ENCODE data around the gene WDFY4. TPM values are rescaled to one million over a fixed set of nuclear protein-coding genes. Genes with fewer than 3 reads are reported as not detected.

WDFY4 gene
- total and polyA plus RNA-seq, 2 donors (not counting 1 experiment from before 2014, with no cell fraction given): 0.06 to 0.66 TPM

GRCh38 chr10:48682265-48682664 lies 2.4 kb upstream of the WDFY4 start:
- Histone ChIP-seq H3K36me3 (ENCODE audit: control insufficient read depth, insufficient read depth, low read length) (no peaks in the 10 kb centered on the region), H3K4me1 (ENCODE audit: control insufficient read depth, extremely low read depth, insufficient read depth, low read length) (no peaks in the 10 kb centered on the region), H3K4me3 (replicated peaks in 1 of 4; ENCODE audit: control extremely low read depth in 1 of 4, insufficient read depth in 1 of 4, low read depth in 3 of 4, low read length in 4 of 4) (no peak overlapping the region), H3K27ac (ENCODE audit: insufficient read depth, low read length) (no peak overlapping the region), H3K9ac (ENCODE audit: insufficient read depth, low read length) (no peak overlapping the region), H3K9me3 (ENCODE audit: control insufficient read depth, insufficient read depth, low read depth, low read length) (no peaks in the 10 kb centered on the region), H3K4me2 (ENCODE audit: extremely low read depth, insufficient read depth, low read length) (no peak overlapping the region), H3K79me2 (ENCODE audit: control insufficient read depth, insufficient read depth, low read length) (no peaks in the 10 kb centered on the region), H3K27me3 (ENCODE audit: control insufficient read depth, insufficient read depth, low read length) (peaks cover 3% of the 10 kb centered on the region), H2AFZ (ENCODE audit: low read length) (no peak overlapping the region), H4K20me1 (ENCODE audit: control insufficient read depth, extremely low read depth, insufficient read depth, low read length) (no peaks in the 10 kb centered on the region)
- TF ChIP-seq EZH2 (IDR thresholded peaks at IDR 0.05; ENCODE audit: low read length, missing control alignments): no peak
- TF ChIP-seq, protein P1, sequence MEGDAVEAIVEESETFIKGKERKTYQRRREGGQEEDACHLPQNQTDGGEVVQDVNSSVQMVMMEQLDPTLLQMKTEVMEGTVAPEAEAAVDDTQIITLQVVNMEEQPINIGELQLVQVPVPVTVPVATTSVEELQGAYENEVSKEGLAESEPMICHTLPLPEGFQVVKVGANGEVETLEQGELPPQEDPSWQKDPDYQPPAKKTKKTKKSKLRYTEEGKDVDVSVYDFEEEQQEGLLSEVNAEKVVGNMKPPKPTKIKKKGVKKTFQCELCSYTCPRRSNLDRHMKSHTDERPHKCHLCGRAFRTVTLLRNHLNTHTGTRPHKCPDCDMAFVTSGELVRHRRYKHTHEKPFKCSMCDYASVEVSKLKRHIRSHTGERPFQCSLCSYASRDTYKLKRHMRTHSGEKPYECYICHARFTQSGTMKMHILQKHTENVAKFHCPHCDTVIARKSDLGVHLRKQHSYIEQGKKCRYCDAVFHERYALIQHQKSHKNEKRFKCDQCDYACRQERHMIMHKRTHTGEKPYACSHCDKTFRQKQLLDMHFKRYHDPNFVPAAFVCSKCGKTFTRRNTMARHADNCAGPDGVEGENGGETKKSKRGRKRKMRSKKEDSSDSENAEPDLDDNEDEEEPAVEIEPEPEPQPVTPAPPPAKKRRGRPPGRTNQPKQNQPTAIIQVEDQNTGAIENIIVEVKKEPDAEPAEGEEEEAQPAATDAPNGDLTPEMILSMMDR (conservative IDR thresholded peaks at IDR 0.05 in 1 of 2, IDR thresholded peaks at IDR 0.05 in 1 of 2; ENCODE audit: low read depth in 1 of 2, low read length in 2 of 2): no peak
- DNase-seq (ENCODE audit: low read depth in 2 of 2): no peak

DNA sequence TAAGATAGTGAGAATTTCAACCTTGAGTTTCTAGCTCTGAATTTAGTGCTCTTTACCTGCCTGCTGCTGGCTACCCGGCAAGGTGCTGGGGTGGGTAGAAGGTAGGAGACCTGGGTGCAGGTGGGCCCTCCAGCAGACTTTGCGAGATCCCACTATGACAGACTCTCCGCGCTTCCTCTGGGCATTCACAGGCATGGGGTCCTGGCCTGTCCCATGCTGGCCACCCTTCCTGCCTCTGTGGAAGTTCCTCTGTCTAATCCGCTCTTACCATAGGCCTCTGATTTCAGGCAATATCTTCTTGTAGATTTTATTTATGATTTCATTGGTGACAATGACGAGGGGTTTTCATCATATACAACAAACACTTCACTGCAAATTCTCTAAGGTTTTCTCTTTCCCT lies 1.2 kb upstream of the WDFY4 start:
- Histone ChIP-seq H3K4me1 (ENCODE audit: control insufficient read depth, extremely low read depth, insufficient read depth, low read length) (no peaks in the 10 kb centered on the region), H3K36me3 (ENCODE audit: control insufficient read depth, insufficient read depth, low read length) (no peaks in the 10 kb centered on the region), H3K9ac (ENCODE audit: insufficient read depth, low read length) (no peak overlapping the region), H3K4me3 (replicated peaks in 1 of 4; ENCODE audit: control extremely low read depth in 1 of 4, insufficient read depth in 1 of 4, low read depth in 3 of 4, low read length in 4 of 4) (no peak overlapping the region), H2AFZ (ENCODE audit: low read length) (no peak overlapping the region), H3K79me2 (ENCODE audit: control insufficient read depth, insufficient read depth, low read length) (no peaks in the 10 kb centered on the region), H4K20me1 (ENCODE audit: control insufficient read depth, extremely low read depth, insufficient read depth, low read length) (no peaks in the 10 kb centered on the region), H3K27me3 (ENCODE audit: control insufficient read depth, insufficient read depth, low read length) (peaks cover 3% of the 10 kb centered on the region), H3K27ac (ENCODE audit: insufficient read depth, low read length) (no peak overlapping the region), H3K9me3 (ENCODE audit: control insufficient read depth, insufficient read depth, low read depth, low read length) (no peaks in the 10 kb centered on the region), H3K4me2 (ENCODE audit: extremely low read depth, insufficient read depth, low read length) (no peak overlapping the region)
- TF ChIP-seq, protein P1 (conservative IDR thresholded peaks at IDR 0.05 in 1 of 2, IDR thresholded peaks at IDR 0.05 in 1 of 2; ENCODE audit: low read depth in 1 of 2, low read length in 2 of 2): no peak
- no peak for TF ChIP-seq EZH2 (IDR thresholded peaks at IDR 0.05; ENCODE audit: low read length, missing control alignments)
- no peak for DNase-seq (ENCODE audit: low read depth in 2 of 2)

- H3K36me3 ChIP-seq (ENCODE audit: control insufficient read depth, insufficient read depth, low read length): no peaks in the 10 kb centered on the region
- H3K27me3 ChIP-seq (ENCODE audit: control insufficient read depth, insufficient read depth, low read length): peaks cover 3% of the 10 kb centered on the region
- TF ChIP-seq, protein P1 (conservative IDR thresholded peaks at IDR 0.05 in 1 of 2, IDR thresholded peaks at IDR 0.05 in 1 of 2; ENCODE audit: low read depth in 1 of 2, low read length in 2 of 2): no peak
- no peak for TF ChIP-seq EZH2 (IDR thresholded peaks at IDR 0.05; ENCODE audit: low read length, missing control alignments)
- H2AFZ ChIP-seq (ENCODE audit: low read length): no peak overlapping the region
- no peak for DNase-seq (ENCODE audit: low read depth in 2 of 2)
- no peak overlapping the region for H3K4me2 ChIP-seq (ENCODE audit: extremely low read depth, insufficient read depth, low read length)
- no peak overlapping the region for H3K4me3 ChIP-seq (replicated peaks in 1 of 4; ENCODE audit: control extremely low read depth in 1 of 4, insufficient read depth in 1 of 4, low read depth in 3 of 4, low read length in 4 of 4)
- no peaks in the 10 kb centered on the region for H3K9me3 ChIP-seq (ENCODE audit: control insufficient read depth, insufficient read depth, low read depth, low read length)
- H3K79me2 ChIP-seq (ENCODE audit: control insufficient read depth, insufficient read depth, low read length): no peaks in the 10 kb centered on the region
- no peaks in the 10 kb centered on the region for H3K4me1 ChIP-seq (ENCODE audit: control insufficient read depth, extremely low read depth, insufficient read depth, low read length)
- H3K27ac ChIP-seq (ENCODE audit: insufficient read depth, low read length): no peak overlapping the region
- no peaks in the 10 kb centered on the region for H4K20me1 ChIP-seq (ENCODE audit: control insufficient read depth, extremely low read depth, insufficient read depth, low read length)
- no peak overlapping the region for H3K9ac ChIP-seq (ENCODE audit: insufficient read depth, low read length)
Measured at GRCh38 chr10:48683868-48684267, 805 bp upstream of the WDFY4 start.
